Omental fat pad (tissue), 4 donors: ENCODE measurements around the gene LRRN4CL. TPM values are rescaled to one million over a fixed set of nuclear protein-coding genes. Genes with fewer than 3 reads are reported as not detected.
"Not testable (repeated sequence)": the region's sequence is repeated elsewhere in the genome, so short reads cannot be mapped to it uniquely, and the experiment has no call there.

ENCODE experiments used
- ATAC-seq: fragments of 150-250 bp; one replicate; pipeline ENCODE4 v1.9.1; 2016; ENCODE audit warnings: mild to moderate bottlenecking, moderate library complexity; ENCODE audit not compliant: low FRiP score
- DNase-seq: peaks from one replicate; pipeline ENCODE4 v3.0.0-alpha.2; 2019; ENCODE audit warnings: low spot score
- CTCF ChIP-seq, 3 donors: fragments of 450-650 bp; IDR thresholded peaks; one replicate each; pipeline ENCODE4 v1.5.1; 2016 to 2017; ENCODE audit warnings: antibody characterized with exemption in 3 of 3, mild to moderate bottlenecking in 3 of 3, moderate library complexity in 2 of 3
- total RNA-seq, 4 donors: library from RNA; depleted of rRNA; stranded (reverse); fragments of >200 nt; gene quantifications; one replicate each; pipeline ENCODE4 v1.1.0, GENCODE V29; 2016

LRRN4CL gene
- total RNA-seq, 4 donors from 2014 or later: 30.9 to 49.3 (median 44.5) TPM

DNA sequence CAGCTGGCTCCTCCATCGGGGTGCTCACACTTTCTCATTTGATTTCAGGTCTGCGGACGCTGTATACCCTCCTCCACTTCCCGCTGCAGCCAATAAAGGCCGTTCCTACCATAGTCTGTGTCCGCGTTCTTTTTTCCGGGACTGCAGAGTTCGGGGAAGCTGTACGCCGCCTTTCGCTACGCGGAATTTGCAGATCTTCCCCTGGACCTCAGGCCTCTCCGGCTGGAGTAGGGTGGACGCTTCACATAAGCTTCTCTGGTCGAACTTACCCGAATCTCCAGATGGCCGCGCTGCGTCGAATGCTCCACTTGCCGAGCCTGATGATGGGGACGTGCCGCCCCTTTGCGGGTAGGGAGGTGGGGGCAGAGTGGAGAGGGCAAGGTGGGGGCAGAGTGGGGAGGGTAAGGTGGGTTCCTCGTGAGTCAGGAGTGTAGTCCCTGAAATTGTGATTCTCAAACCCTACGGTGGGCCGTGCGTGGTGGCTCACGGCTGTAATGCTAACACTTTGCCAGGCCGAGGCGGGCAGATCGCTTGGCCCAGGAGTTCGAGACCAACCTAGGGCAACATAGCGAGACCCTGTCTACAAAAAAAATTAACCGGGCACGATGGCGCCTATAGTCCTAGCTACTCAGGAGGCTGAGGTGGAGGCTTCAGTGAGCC lies 23.6 kb downstream of the LRRN4CL start:
- ATAC-seq (peak; percentile 30), DNase-seq (no peak)
- no peak for TF ChIP-seq CTCF (IDR thresholded peaks at IDR 0.05)

- peak; percentile 95 for ATAC-seq
- DNase-seq: peak; percentile 87
- TF ChIP-seq CTCF (IDR thresholded peaks at IDR 0.05): no peak
These were observed 24.2 kb downstream of the LRRN4CL start, which contains the start of the genes C11orf98 and CSKMT for GRCh38 chr11:62665075-62665598. Gene C11orf98 (minus strand): TSS chr11:62665210. CDS start chr11:62665169, 41 bp downstream. Gene CSKMT (plus strand): TSS chr11:62665312. CDS start chr11:62665880, 568 bp downstream.

GRCh38 chr11:62664405-62665074 lies 24.8 kb downstream of the LRRN4CL start:
- no peak for TF ChIP-seq CTCF (IDR thresholded peaks at IDR 0.05)
- ATAC-seq (peak; percentile 30), DNase-seq (no peak)

GRCh38 chr11:62656796-62657429 lies 32.4 kb downstream of the LRRN4CL start:
- ATAC-seq: no peak
- TF ChIP-seq CTCF (IDR thresholded peaks at IDR 0.05): no peak

GRCh38 chr11:62654297-62654696 lies 35.0 kb downstream of the LRRN4CL start:
- ATAC-seq (no peak), DNase-seq (no peak)
- no peak for TF ChIP-seq CTCF (IDR thresholded peaks at IDR 0.05)

More at GRCh38 chr11:62656796-62657429, 32.4 kb downstream of the LRRN4CL start:
- DNase-seq: no peak

DNA sequence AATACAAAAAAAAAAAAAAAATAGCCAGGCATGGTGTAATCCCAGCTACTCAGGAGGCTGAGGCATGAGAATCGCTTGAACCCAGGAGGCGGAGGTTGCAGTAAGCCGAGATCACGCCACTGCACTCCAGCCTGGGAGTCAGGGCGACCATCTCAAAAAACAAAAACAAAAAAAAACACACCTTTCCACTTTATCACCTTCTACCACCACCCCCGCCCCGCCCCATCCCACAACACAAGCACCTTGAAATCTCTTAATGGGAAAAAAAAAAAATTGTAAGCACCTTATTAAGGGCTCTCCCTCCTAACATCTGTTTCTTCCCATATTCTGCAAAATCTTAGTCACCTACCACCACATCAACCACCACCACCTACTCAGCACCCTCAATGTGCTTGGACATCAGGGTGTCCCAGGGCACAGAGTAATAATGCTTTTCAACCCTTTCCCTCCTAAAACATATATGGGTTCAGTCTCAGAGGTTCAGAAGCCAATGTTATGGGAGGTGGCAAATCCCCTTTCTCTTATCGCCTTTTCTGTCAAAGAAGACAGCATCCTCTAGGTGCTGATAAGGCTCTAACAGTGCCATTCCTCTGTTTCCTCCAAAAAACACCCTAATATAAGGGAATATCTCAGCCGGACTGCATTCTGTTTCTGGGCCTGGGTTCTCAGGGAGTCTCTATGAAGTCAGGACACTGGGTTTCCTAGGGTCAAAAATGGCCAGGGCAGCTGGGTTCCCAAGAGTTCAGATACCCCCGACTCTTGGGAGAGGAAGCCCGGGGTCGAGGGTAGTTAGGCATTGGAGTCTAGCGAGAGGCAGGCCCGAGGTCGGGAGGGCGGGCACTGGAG lies 36.9 kb downstream of the LRRN4CL start:
- TF ChIP-seq CTCF (IDR thresholded peaks at IDR 0.05): no peak
- DNase-seq: no peak
- no peak for ATAC-seq

DNA sequence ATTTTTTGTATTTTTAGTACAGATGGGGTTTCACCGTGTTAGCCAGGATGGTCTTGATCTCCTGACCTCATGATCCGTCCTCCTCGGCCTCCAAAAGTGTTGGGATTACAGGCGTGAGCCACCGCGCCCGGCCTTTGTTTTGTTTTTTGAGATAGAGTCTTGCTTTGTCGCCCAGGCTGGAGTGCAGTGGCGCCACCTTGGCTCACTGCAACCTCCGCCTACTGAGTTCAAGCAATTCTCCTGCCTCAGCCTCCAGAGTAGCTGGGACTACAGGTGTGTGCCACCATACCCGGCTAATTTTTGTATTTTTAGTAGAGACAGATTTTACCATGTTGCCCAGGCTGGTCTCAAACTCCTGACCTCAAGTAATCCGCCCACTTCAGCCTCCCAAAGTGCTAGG lies 39.0 kb downstream of the LRRN4CL start:
- not testable (repeated sequence) for DNase-seq, ATAC-seq
